ENCODE data around the gene ZG16. TPM values are rescaled to one million over a fixed set of nuclear protein-coding genes. Genes with fewer than 3 reads are reported as not detected.

ZG16 gene
- total and polyA plus RNA-seq, 9 of the 15 experiments (the other 6 are each of a cell fraction or from before 2014, with no cell fraction given), result 0.04 TPM; not detected in 8

GRCh38 chr16:29766571-29766970, 11.5 kb upstream of the ZG16 start:
- Histone ChIP-seq H3K9me1 (ENCODE audit: control insufficient read depth, insufficient read depth, low read length) (no peaks in the 10 kb centered on the region), H3K27ac (ENCODE audit: extremely low read depth, low read depth, low read length) (no peak overlapping the region), H3K36me3 (ENCODE audit: control insufficient read depth, insufficient read depth, low read length) (no peaks in the 10 kb centered on the region), H4K20me1 (replicated peaks; ENCODE audit: control insufficient read depth, insufficient read depth, low read length) (no peaks in the 10 kb centered on the region), H3K4me3 (no peak overlapping the region), H2AFZ (ENCODE audit: low read depth, low read length) (no peak overlapping the region), H3K79me2 (ENCODE audit: control insufficient read depth, insufficient read depth, low read length) (no peaks in the 10 kb centered on the region), H3K9ac (ENCODE audit: insufficient read depth in 1 of 2, low read depth in 2 of 2, low read length in 2 of 2) (no peak overlapping the region), H3K27me3 (ENCODE audit: control insufficient read depth in 2 of 2, insufficient read depth in 2 of 2, low read length in 2 of 2) (no peaks in the 10 kb centered on the region), H3K4me1 (replicated peaks in 1 of 2; ENCODE audit: control insufficient read depth in 2 of 2, insufficient read depth in 2 of 2, low read length in 2 of 2) (peaks cover 6 to 11% of the 10 kb centered on the region in 2 experiments), H3K9me3 (replicated peaks; ENCODE audit: control insufficient read depth, insufficient read depth, low read depth, low read length) (no peaks in the 10 kb centered on the region), H3K4me2 (ENCODE audit: insufficient read depth, low read length) (no peak overlapping the region)
- in situ Hi-C loops (cut with MboI) (no loop called here), intact Hi-C loops (cut with micrococcal nuclease) (no loop called here)
- TF ChIP-seq HOXB6 (CRISPR knock-in tag; IDR thresholded peaks at IDR 0.05; ENCODE audit: borderline replicate concordance) (no peak), TAF7 (tag; IDR thresholded peaks at IDR 0.05) (no peak), BHLHE40 (IDR thresholded peaks at IDR 0.05; ENCODE audit: low read length) (no peak), CBX5 (IDR thresholded peaks at IDR 0.05; ENCODE audit: borderline replicate concordance, low read depth) (no peak)
- BruUV-seq (replicated peaks), result no TSS peak
- no peak for ATAC-seq
- CTCF ChIA-PET (ENCODE audit: low intra/inter-chr PET ratio), result no interaction called here
- WGBS (ENCODE audit: insufficient coverage, low coverage, missing lambda C conversion rate), result 69% methylated on average over 3 of the region's 3 CpGs
- POLR2A ChIA-PET, result interaction anchor here (0.6 to 1.0 kb wide), 2 partner anchors 9 to 19 kb away, joined by 3 read pairs; no protein-coding TSS in a partner anchor
- DNase-seq (ENCODE audit: extremely low read depth in 1 of 4, low spot score in 3 of 4), result no peak
- FAIRE-seq, result no peak

GRCh38 chr16:29767062-29767461, 11.0 kb upstream of the ZG16 start:
- in situ Hi-C loops (cut with MboI) (no loop called here), intact Hi-C loops (cut with micrococcal nuclease) (no loop called here)
- no TSS peak for BruUV-seq (replicated peaks)
- H3K9ac ChIP-seq (ENCODE audit: insufficient read depth in 1 of 2, low read depth in 2 of 2, low read length in 2 of 2), result no peak overlapping the region
- ChIA-PET POLR2A (interaction anchor here (0.6 to 1.0 kb wide), 2 partner anchors 10 to 67 kb away, joined by 3 read pairs; no protein-coding TSS in a partner anchor), CTCF (ENCODE audit: low intra/inter-chr PET ratio) (no interaction called here)
- no peak for FAIRE-seq
- no peaks in the 10 kb centered on the region for H3K79me2 ChIP-seq (ENCODE audit: control insufficient read depth, insufficient read depth, low read length)
- no peak overlapping the region for H2AFZ ChIP-seq (ENCODE audit: low read depth, low read length)
- ATAC-seq, result no peak
- no peak overlapping the region for H3K4me2 ChIP-seq (ENCODE audit: insufficient read depth, low read length)
- no peaks in the 10 kb centered on the region for H3K9me1 ChIP-seq (ENCODE audit: control insufficient read depth, insufficient read depth, low read length)
- H3K4me1 ChIP-seq (replicated peaks in 1 of 2; ENCODE audit: control insufficient read depth in 2 of 2, insufficient read depth in 2 of 2, low read length in 2 of 2), result peaks cover 6 to 11% of the 10 kb centered on the region in 2 experiments
- no peak overlapping the region for H3K27ac ChIP-seq (ENCODE audit: extremely low read depth, low read depth, low read length)
- no peaks in the 10 kb centered on the region for H4K20me1 ChIP-seq (replicated peaks; ENCODE audit: control insufficient read depth, insufficient read depth, low read length)
- no peak for DNase-seq (ENCODE audit: extremely low read depth in 1 of 4, low spot score in 3 of 4)
- no peaks in the 10 kb centered on the region for H3K9me3 ChIP-seq (replicated peaks; ENCODE audit: control insufficient read depth, insufficient read depth, low read depth, low read length)
- no peak overlapping the region for H3K4me3 ChIP-seq
- H3K27me3 ChIP-seq (ENCODE audit: control insufficient read depth in 2 of 2, insufficient read depth in 2 of 2, low read length in 2 of 2), result no peaks in the 10 kb centered on the region
- WGBS (ENCODE audit: insufficient coverage, low coverage, missing lambda C conversion rate), result 50% methylated on average over 3 of the region's 3 CpGs
- H3K36me3 ChIP-seq (ENCODE audit: control insufficient read depth, insufficient read depth, low read length), result no peaks in the 10 kb centered on the region
- TF ChIP-seq CGGBP1 (CRISPR knock-in tag; IDR thresholded peaks at IDR 0.05) (no peak), DMBX1 (CRISPR knock-in tag; IDR thresholded peaks at IDR 0.05; ENCODE audit: borderline replicate concordance) (no peak), DIDO1 (tag; IDR thresholded peaks at IDR 0.05; ENCODE audit: low read depth) (no peak), TFAP4 (CRISPR knock-in tag; IDR thresholded peaks at IDR 0.05; ENCODE audit: borderline replicate concordance) (no peak), ZZZ3 (IDR thresholded peaks at IDR 0.05) (no peak), CBX3 (IDR thresholded peaks at IDR 0.05; ENCODE audit: borderline replicate concordance in 1 of 2, low read length in 2 of 2) (no peak), EP300 (IDR thresholded peaks at IDR 0.05; ENCODE audit: low read length) (no peak), THRAP3 (IDR thresholded peaks at IDR 0.05; ENCODE audit: borderline replicate concordance) (no peak), RBM34 (IDR thresholded peaks at IDR 0.05; ENCODE audit: borderline replicate concordance, insufficient read depth, low read length) (no peak), SAP30 (IDR thresholded peaks at IDR 0.05; ENCODE audit: borderline replicate concordance, insufficient read depth, low read depth, low read length, poor library complexity, severe bottlenecking) (no peak), ZBTB34 (CRISPR knock-in tag; IDR thresholded peaks at IDR 0.05) (no peak)
